HepG2 (cell line): ENCODE measurements around the gene SPTBN2. TPM values are rescaled to one million over a fixed set of nuclear protein-coding genes. Genes with fewer than 3 reads are reported as not detected.

Experiments
- ATAC-seq: fragments of 200-7000 bp; cut with Tn5 transposase; 3 replicates; pipeline ENCODE4 v1.9.1; 2020; ENCODE audit warnings: mild to moderate bottlenecking, moderate library complexity
- BruUV-seq: library from RNA; stranded (reverse); fragments of 400-500 nt; replicated peaks from 2 replicates; lab custom pipeline; 2021; lab: Mats Ljungman, UMichigan
- CTCF ChIA-PET: fragments of 300-600 bp; formaldehyde crosslinking; extraction: SDS; loops from one replicate; lab custom pipeline; 2021; ENCODE audit warnings: low total read pairs, inconsistent platforms, low intra/inter-chr PET ratio; lab: Yijun Ruan, JAX
- POLR2A ChIA-PET: fragments of 350-600 bp; sonication (Branson Sonifier 250); formaldehyde crosslinking; loops from one replicate; lab custom pipeline; 2020; ENCODE audit warnings: antibody characterized with exemption, inconsistent platforms; lab: Yijun Ruan, JAX
- DNase-seq: peaks from one replicate; pipeline ENCODE4 v3.0.0-alpha.2; 2015; ENCODE audit warnings: low spot score
- FAIRE-seq: peaks from 3 replicates; lab custom pipeline; 2011; peaks lifted over from hg19 to GRCh38; lab: Jason Lieb, UNC
- H2AFZ ChIP-seq: one replicate; pipeline ENCODE4 v1.6.1; 2011; ENCODE audit warnings: low read length, inconsistent platforms
- H3K27ac ChIP-seq: fragments of 300-600 bp; 3 replicates; pipeline ENCODE4 v1.8.0; 2011; ENCODE audit warnings: mixed run types, mild to moderate bottlenecking, mixed read lengths, low read length, inconsistent platforms; ENCODE audit not compliant: insufficient read depth; ENCODE audit errors: extremely low read length
- H3K27me3 ChIP-seq, 2 experiments: fragments of 200-600 bp in 1 of 2; 2 replicates in 1 of 2; 3 replicates in 1 of 2; pipeline versions ENCODE4 v1.6.0 to v1.8.0; 2011; ENCODE audit warnings: low read length in 2 of 2, mild to moderate bottlenecking in 2 of 2, moderate library complexity in 2 of 2, inconsistent platforms in 1 of 2; ENCODE audit not compliant: insufficient read depth in 2 of 2, control insufficient read depth in 1 of 2
- H3K36me3 ChIP-seq, 2 experiments: fragments of 200-600 bp in 1 of 2; replicated peaks in 1 of 2; 2 replicates in 1 of 2; 3 replicates in 1 of 2; pipeline versions ENCODE4 v1.5.1 to v1.8.0; 2011; ENCODE audit warnings: low read length in 2 of 2, inconsistent platforms in 1 of 2; ENCODE audit not compliant: insufficient read depth in 2 of 2, control insufficient read depth in 1 of 2
- H3K4me1 ChIP-seq: 2 replicates; pipeline ENCODE4 v1.5.1; 2012; ENCODE audit warnings: low read length, inconsistent platforms; ENCODE audit not compliant: insufficient read depth
- H3K4me2 ChIP-seq: 2 replicates; pipeline ENCODE4 v1.6.0; 2011; ENCODE audit warnings: low read depth, low read length, inconsistent platforms
- H3K4me3 ChIP-seq, 3 experiments: fragments of 200-600 bp in 1 of 3; sonication (generic), shearing (Covaris generic) in 1 of 3; replicated peaks in 1 of 3; 2 replicates each; pipeline ENCODE4 v1.5.1; 2011 to 2016; ENCODE audit warnings: low read length in 3 of 3, inconsistent platforms in 2 of 3, low read depth in 2 of 3, mild to moderate bottlenecking in 2 of 3, control low read depth in 1 of 3, mixed read lengths in 1 of 3; ENCODE audit not compliant: insufficient read depth in 1 of 3
- H3K79me2 ChIP-seq: one replicate; pipeline ENCODE4 v1.6.1; 2011; ENCODE audit warnings: low read length, inconsistent platforms; ENCODE audit not compliant: insufficient read depth
- H3K9ac ChIP-seq: 2 replicates; pipeline ENCODE4 v1.6.0; 2011; ENCODE audit warnings: mild to moderate bottlenecking, low read depth, low read length, inconsistent platforms; ENCODE audit not compliant: insufficient read depth
- H3K9me3 ChIP-seq: 2 replicates; pipeline ENCODE4 v1.5.1; 2012; ENCODE audit warnings: mild to moderate bottlenecking, low read length
- H4K20me1 ChIP-seq: 2 replicates; pipeline ENCODE4 v1.6.0; 2011; ENCODE audit warnings: inconsistent platforms, mild to moderate bottlenecking, low read length, moderate library complexity; ENCODE audit not compliant: insufficient read depth
- ASH2L ChIP-seq: fragments of 300-600, 200-600 bp; sonication (generic); IDR thresholded peaks from 2 replicates; pipeline ENCODE4 v1.7.0; 2017; ENCODE audit warnings: low read depth, mild to moderate bottlenecking, moderate library complexity, mixed read lengths, low read length; ENCODE audit not compliant: insufficient read length
- ATRX ChIP-seq: sonication (generic); formaldehyde crosslinking; IDR thresholded peaks from 2 replicates; pipeline ENCODE4 v1.4.0; 2020; ENCODE audit warnings: missing genetic modification reagents, borderline replicate concordance
- HNRNPK ChIP-seq: fragments of 200-400 bp; formaldehyde crosslinking; IDR thresholded peaks from 2 replicates; pipeline ENCODE4 v1.6.1; 2018; ENCODE audit warnings: low read length, low read depth, moderate library complexity, mild to moderate bottlenecking; ENCODE audit not compliant: poor library complexity, severe bottlenecking
- JARID2 ChIP-seq: sonication (generic); formaldehyde crosslinking; IDR thresholded peaks from 2 replicates; pipeline ENCODE4 v1.8.1; 2023; ENCODE audit warnings: missing genetic modification reagents, inconsistent platforms; ENCODE audit not compliant: insufficient replicate concordance
- JUN ChIP-seq: sonication (generic); formaldehyde crosslinking; IDR thresholded peaks from 2 replicates; pipeline ENCODE4 v1.4.0; 2020; ENCODE audit warnings: mild to moderate bottlenecking, missing genetic modification reagents
- WIZ ChIP-seq: sonication (generic); formaldehyde crosslinking; IDR thresholded peaks from 2 replicates; pipeline ENCODE4 v1.5.1; 2020; ENCODE audit warnings: mild to moderate bottlenecking, missing genetic modification reagents
- XBP1 ChIP-seq: sonication (generic); formaldehyde crosslinking; IDR thresholded peaks from 2 replicates; pipeline ENCODE4 v1.5.0; 2020; ENCODE audit warnings: missing genetic modification reagents
- ZKSCAN5 ChIP-seq: sonication (generic); formaldehyde crosslinking; IDR thresholded peaks from 2 replicates; pipeline ENCODE4 v1.5.1; 2020; ENCODE audit warnings: mild to moderate bottlenecking, missing genetic modification reagents
- ZNF224 ChIP-seq: sonication (generic); formaldehyde crosslinking; IDR thresholded peaks from 2 replicates; pipeline ENCODE4 v1.5.0; 2020; ENCODE audit warnings: mild to moderate bottlenecking, missing genetic modification reagents
- ZNF3 ChIP-seq: IDR thresholded peaks from 2 replicates; pipeline ENCODE4 v1.7.0; 2017; ENCODE audit warnings: inconsistent platforms
- ZNF326 ChIP-seq: sonication (generic); formaldehyde crosslinking; IDR thresholded peaks from 2 replicates; pipeline ENCODE4 v1.4.0; 2020; ENCODE audit warnings: missing genetic modification reagents, borderline replicate concordance
- ZNF383 ChIP-seq: sonication (generic); formaldehyde crosslinking; IDR thresholded peaks from 2 replicates; pipeline ENCODE4 v1.4.0; 2020; ENCODE audit warnings: missing genetic modification reagents, mild to moderate bottlenecking, borderline replicate concordance
- ZNF44 ChIP-seq: sonication (generic); formaldehyde crosslinking; IDR thresholded peaks from 2 replicates; pipeline ENCODE4 v1.5.1; 2020; ENCODE audit warnings: mild to moderate bottlenecking, missing genetic modification reagents
- ZNF557 ChIP-seq: sonication (generic); formaldehyde crosslinking; IDR thresholded peaks from 2 replicates; pipeline ENCODE4 v1.4.0; 2020; ENCODE audit warnings: missing genetic modification reagents
- ZNF672 ChIP-seq: sonication (generic); formaldehyde crosslinking; IDR thresholded peaks from 2 replicates; pipeline ENCODE4 v1.8.1; 2022; ENCODE audit warnings: missing genetic modification reagents
- WGBS: methylation state at CpG from one replicate; pipeline ENCODE4 v1.1.6; 2017; ENCODE audit warnings: low lambda C conversion rate; 5-methylcytosine and 5-hydroxymethylcytosine counted together
- in situ Hi-C: cut with HindIII; loops from 2 replicates; pipeline ENCODE4 v1.10.0; 2017; ENCODE audit warnings: low pct_unique_long_range_greater_than_20kb; ENCODE audit not compliant: extremely low pct_ligation_motif_present
- intact Hi-C: fragments of 100-400 bp; cut with micrococcal nuclease; formaldehyde crosslinking; loops from one replicate; pipeline ENCODE4 v1.10.0; 2022; ENCODE audit not compliant: unreplicated experiment
- polyA plus RNA-seq, 8 experiments: library from polyadenylated mRNA; depleted of rRNA in 3 of 8; stranded (reverse) in 7 of 8; unstranded in 1 of 8; fragments of >200 nt; fragmentation: Illumina TruSeq in 4 of 8; extraction: Trizol in 4 of 8; gene quantifications; 2 replicates each; pipeline versions ENCODE4 v1.2.1 to v1.2.3, GENCODE V29; 2011 to 2016; ENCODE audit warnings: low read depth in 4 of 8, missing spikeins in 1 of 8, mixed read lengths in 1 of 8; ENCODE audit not compliant: insufficient read depth in 1 of 8
- total RNA-seq, 5 experiments: library from RNA; depleted of rRNA; stranded (reverse); fragments of >200 nt; fragmentation: Illumina TruSeq; extraction: Trizol; gene quantifications; 2 replicates each; pipeline ENCODE4 v1.2.3, GENCODE V29; 2016; ENCODE audit warnings: low read depth in 1 of 5
- TF ChIP-seq, protein P1 (sequence below): sonication (generic); formaldehyde crosslinking; IDR thresholded peaks from 2 replicates; pipeline ENCODE4 v1.4.0; 2020; ENCODE audit warnings: missing genetic modification reagents
- TF ChIP-seq, protein P2 (sequence below): sonication (generic); formaldehyde crosslinking; IDR thresholded peaks from 2 replicates; pipeline ENCODE4 v1.4.0; 2020; ENCODE audit warnings: missing genetic modification reagents

SPTBN2 gene
- total and polyA plus RNA-seq, 2 of the 13 experiments (the other 11 are each of a cell fraction or from before 2014, with no cell fraction given): 0.65 to 4.0 TPM

GRCh38 chr11:66692446-66692845 lies 36.6 kb downstream of the SPTBN2 start:
- Histone ChIP-seq H3K27me3 (no peaks in the 10 kb centered on the region), H3K36me3 (no peaks in the 10 kb centered on the region), H4K20me1 (no peaks in the 10 kb centered on the region), H3K9me3 (no peaks in the 10 kb centered on the region), H3K4me2 (no peak overlapping the region), H3K9ac (no peak overlapping the region), H3K79me2 (no peaks in the 10 kb centered on the region), H3K4me1 (no peaks in the 10 kb centered on the region), H3K27ac (no peak overlapping the region), H2AFZ (no peak overlapping the region), H3K4me3 (no peak overlapping the region)
- no peak for ATAC-seq
- BruUV-seq: no TSS peak
- FAIRE-seq: no peak
- POLR2A ChIA-PET: no interaction called here
- no peak for DNase-seq
- no peak for TF ChIP-seq ZNF672
- TF ChIP-seq ZKSCAN5 (CRISPR knock-in tag): no peak
- TF ChIP-seq ZNF383 (CRISPR knock-in tag): no peak
- TF ChIP-seq, protein P1, sequence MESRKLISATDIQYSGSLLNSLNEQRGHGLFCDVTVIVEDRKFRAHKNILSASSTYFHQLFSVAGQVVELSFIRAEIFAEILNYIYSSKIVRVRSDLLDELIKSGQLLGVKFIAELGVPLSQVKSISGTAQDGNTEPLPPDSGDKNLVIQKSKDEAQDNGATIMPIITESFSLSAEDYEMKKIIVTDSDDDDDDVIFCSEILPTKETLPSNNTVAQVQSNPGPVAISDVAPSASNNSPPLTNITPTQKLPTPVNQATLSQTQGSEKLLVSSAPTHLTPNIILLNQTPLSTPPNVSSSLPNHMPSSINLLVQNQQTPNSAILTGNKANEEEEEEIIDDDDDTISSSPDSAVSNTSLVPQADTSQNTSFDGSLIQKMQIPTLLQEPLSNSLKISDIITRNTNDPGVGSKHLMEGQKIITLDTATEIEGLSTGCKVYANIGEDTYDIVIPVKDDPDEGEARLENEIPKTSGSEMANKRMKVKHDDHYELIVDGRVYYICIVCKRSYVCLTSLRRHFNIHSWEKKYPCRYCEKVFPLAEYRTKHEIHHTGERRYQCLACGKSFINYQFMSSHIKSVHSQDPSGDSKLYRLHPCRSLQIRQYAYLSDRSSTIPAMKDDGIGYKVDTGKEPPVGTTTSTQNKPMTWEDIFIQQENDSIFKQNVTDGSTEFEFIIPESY (CRISPR knock-in tag): no peak
- TF ChIP-seq JARID2 (CRISPR knock-in tag): no peak
- no peak for TF ChIP-seq WIZ (CRISPR knock-in tag)
- TF ChIP-seq, protein P2, sequence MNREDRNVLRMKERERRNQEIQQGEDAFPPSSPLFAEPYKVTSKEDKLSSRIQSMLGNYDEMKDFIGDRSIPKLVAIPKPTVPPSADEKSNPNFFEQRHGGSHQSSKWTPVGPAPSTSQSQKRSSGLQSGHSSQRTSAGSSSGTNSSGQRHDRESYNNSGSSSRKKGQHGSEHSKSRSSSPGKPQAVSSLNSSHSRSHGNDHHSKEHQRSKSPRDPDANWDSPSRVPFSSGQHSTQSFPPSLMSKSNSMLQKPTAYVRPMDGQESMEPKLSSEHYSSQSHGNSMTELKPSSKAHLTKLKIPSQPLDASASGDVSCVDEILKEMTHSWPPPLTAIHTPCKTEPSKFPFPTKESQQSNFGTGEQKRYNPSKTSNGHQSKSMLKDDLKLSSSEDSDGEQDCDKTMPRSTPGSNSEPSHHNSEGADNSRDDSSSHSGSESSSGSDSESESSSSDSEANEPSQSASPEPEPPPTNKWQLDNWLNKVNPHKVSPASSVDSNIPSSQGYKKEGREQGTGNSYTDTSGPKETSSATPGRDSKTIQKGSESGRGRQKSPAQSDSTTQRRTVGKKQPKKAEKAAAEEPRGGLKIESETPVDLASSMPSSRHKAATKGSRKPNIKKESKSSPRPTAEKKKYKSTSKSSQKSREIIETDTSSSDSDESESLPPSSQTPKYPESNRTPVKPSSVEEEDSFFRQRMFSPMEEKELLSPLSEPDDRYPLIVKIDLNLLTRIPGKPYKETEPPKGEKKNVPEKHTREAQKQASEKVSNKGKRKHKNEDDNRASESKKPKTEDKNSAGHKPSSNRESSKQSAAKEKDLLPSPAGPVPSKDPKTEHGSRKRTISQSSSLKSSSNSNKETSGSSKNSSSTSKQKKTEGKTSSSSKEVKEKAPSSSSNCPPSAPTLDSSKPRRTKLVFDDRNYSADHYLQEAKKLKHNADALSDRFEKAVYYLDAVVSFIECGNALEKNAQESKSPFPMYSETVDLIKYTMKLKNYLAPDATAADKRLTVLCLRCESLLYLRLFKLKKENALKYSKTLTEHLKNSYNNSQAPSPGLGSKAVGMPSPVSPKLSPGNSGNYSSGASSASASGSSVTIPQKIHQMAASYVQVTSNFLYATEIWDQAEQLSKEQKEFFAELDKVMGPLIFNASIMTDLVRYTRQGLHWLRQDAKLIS: no peak
- no peak for TF ChIP-seq ZNF557
- TF ChIP-seq ASH2L: no peak
- no peak for TF ChIP-seq ZNF224
- no peak for TF ChIP-seq ATRX (CRISPR knock-in tag)
- no peak for TF ChIP-seq ZNF44 (CRISPR knock-in tag)
- no peak for TF ChIP-seq JUN (CRISPR knock-in tag)
- TF ChIP-seq ZNF3 (CRISPR knock-in tag): no peak
- TF ChIP-seq XBP1 (CRISPR knock-in tag): no peak
- TF ChIP-seq HNRNPK: no peak
- no peak for TF ChIP-seq ZNF326 (CRISPR knock-in tag)
- intact Hi-C loops: no loop called here
- CTCF ChIA-PET: no interaction called here
- 92% methylated on average over 16 of the region's 18 CpGs for WGBS
- in situ Hi-C loops: loop anchor here (5.0 to 10.0 kb wide), 3 partner anchors 140 to 288 kb away; partner anchors contain the start of gene C11orf86
